Activated CD4-positive, alpha-beta T cell treated with anti-CD3 and anti-CD28 coated beads, Interleukin-2, amount 50 U/mL, for 16 hours (primary cell): ENCODE data around the gene NDOR1.
"Not testable (repeated sequence)": the region's sequence is repeated elsewhere in the genome, so short reads cannot be mapped to it uniquely, and the experiment has no call there.

ENCODE experiments used
- DNase-seq: peaks from one replicate; pipeline ENCODE4 v3.0.0-alpha.2; 2020

NDOR1 gene

DNA sequence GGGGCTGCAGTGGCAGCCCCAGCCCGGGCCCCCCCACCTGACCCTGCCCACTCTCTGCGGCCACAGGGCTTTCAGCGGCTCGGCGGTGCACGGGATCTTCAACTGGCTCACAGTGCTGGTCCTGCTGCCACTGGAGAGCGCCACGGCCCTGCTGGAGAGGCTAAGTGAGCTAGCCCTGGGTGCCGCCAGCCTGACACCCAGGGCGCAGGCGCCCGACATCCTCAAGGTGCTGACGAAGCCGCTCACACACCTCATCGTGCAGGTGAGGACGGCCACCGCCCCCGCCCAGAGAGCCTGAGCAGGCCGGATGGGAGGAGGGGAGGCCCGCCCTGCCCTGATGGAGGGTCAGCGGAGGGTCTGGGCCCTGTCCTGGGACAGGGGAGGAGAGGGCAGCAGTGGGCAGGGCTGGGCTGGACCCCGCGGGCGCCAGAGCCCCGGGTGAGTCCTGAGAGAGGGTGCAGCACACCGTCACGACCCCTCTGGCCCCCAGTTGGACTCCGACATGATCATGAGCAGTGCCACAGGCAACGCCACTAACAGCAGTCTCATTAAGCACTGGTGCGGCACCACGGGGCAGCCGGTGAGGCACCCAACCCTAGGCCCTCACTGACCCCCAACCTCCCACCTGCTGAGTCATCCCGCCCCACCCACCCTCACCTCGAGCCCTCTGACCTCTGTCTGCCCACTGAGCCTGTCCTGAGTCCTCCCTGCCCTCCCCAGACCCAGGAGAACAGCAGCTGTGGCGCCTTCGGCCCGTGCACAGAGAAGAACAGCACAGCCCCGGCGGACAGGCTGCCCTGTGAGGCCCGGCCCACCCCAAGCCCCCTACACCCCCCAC lies 27.9 kb downstream of the NDOR1 start:
- no peak for DNase-seq

DNA sequence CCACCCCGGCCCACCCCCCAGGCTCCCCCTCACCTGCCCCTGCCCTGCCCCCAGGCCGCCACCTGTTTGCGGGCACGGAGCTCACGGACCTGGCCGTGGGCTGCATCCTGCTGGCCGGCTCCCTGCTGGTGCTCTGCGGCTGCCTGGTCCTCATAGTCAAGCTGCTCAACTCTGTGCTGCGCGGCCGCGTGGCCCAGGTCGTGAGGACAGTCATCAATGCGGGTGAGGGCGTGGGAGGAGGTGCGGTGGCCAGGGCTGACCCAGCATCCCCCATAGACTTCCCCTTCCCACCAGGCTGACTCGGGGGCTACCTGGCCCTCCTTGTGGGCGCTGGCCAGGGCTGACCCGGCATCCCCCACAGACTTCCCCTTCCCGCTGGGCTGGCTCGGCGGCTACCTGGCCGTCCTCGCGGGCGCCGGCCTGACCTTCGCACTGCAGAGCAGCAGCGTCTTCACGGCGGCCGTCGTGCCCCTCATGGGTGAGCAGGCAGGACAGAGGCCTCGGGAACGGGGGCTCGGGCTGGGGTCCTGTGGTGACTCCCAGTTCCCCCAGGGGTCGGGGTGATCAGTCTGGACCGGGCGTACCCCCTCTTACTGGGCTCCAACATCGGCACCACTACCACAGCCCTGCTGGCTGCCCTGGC lies 28.7 kb downstream of the NDOR1 start:
- DNase-seq, result no peak

DNA sequence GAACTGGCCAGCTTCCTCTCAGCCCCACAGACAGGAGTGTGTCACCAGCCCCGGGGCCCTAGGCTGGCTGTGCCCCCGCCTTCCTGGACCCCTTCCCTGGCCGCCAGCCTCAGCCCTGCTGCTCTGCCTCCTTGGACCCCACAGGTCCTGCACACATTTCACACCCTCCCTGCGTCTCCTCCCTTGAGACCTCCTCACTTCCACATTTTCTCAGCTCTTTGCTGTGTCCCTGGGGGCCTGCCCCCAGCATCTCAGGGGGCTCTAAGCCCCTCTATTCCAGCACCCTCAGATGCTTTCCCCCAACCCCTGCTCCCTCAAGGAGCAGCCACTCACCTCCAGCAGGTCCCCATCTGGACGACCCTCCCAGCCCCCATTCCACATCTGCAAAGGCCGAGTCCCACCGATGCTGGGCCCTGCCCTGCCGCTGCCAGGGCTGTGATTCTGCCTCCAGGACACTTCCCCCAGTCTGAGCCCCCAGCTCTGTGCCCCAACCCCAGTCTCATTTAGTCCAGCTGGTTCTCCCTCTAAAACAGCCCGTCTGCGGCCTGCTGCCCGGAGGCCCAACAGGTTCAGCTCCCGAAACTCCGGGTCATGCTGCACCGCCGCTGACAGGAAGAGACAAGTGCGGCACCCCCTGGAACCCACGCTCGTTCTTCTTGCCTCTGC lies 29.4 kb downstream of the NDOR1 start:
- no peak for DNase-seq

DNA sequence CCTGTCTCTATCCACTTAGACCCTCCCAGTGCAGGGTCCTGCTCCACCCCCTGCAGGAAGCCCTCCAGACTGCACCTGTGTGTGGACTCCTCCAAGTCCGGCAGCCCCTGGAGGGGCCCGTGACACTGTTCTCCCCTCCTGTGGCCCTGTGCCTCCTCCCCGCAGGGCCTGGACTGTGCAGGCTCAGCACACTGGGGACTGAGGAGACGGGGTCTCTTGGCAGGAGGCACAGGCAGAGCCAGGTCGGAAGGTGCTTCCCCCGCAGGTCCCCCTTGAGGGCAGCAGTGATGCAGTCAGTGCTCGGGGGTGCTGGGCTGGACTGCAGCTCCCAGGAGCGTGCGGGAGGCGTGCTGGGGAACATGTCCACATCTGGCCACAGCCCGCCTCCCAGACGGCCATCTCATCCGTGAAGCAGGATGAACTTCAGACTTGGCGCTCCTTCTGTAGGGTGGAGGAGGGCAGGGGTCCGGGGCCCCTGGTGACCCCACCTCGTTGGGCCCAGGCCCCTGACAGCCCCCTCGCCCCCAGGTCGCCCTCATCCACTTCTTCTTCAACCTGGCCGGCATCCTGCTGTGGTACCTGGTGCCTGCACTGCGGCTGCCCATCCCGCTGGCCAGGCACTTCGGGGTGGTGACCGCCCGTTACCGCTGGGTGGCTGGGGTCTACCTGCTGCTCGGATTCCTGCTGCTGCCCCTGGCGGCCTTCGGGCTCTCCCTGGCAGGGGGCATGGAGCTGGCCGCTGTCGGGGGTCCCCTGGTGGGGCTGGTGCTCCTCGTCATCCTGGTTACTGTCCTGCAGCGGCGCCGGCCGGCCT lies 30.1 kb downstream of the NDOR1 start:
- no peak for DNase-seq

DNA sequence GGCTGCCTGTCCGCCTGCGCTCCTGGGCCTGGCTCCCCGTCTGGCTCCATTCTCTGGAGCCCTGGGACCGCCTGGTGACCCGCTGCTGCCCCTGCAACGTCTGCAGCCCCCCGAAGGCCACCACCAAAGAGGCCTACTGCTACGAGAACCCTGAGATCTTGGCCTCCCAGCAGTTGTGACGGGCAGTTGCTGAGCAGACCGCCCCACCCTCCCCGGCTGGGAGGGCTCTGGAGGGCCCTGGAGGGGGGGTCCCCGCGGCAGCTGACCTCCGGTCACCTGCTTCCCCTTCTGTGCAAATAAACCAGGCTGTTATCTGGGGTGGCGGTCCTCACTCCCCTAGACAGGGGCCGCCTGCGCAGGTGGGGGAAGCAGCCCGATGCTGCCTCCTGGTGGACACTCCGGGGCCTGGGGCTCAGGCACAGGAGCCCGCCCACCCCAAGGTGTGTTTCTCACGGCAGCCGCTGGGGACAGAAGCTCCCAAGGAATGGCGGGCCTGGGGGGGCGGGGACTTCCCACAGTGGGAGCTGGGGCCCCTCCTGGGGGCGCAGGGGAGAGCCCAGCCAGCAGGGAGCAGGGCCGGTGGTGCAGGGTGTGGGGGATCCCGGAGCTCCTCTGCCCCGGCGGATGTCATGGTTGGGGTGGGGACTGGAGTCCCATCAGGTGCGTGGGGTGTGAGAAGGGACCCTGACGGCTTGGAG lies 30.9 kb downstream of the NDOR1 start:
- DNase-seq, result peak; percentile 91

DNA sequence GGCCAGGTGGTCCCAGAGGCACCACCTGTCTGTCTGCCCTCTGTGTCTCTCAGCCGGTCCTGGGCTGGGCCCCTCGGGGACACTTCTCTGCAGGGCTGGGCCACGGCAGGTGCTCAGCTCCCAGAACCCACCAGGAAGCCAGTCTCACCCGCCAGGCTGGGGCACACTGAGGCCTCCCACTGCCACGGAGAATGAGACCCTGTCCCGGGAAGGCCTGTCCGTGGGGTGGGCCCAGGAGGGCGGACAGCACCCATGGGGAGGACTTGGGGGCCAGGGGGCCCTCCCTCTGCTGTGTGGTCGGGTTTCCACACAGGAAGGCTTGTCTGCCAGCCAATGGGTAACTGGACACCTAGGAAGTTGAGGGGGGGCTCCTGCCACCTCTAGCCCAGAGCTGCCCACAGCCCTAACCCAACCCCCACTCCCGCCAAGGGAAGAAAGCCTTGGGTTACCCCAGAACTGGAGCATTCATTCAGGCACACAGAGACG lies 31.5 kb downstream of the NDOR1 start:
- DNase-seq, result no peak

DNA sequence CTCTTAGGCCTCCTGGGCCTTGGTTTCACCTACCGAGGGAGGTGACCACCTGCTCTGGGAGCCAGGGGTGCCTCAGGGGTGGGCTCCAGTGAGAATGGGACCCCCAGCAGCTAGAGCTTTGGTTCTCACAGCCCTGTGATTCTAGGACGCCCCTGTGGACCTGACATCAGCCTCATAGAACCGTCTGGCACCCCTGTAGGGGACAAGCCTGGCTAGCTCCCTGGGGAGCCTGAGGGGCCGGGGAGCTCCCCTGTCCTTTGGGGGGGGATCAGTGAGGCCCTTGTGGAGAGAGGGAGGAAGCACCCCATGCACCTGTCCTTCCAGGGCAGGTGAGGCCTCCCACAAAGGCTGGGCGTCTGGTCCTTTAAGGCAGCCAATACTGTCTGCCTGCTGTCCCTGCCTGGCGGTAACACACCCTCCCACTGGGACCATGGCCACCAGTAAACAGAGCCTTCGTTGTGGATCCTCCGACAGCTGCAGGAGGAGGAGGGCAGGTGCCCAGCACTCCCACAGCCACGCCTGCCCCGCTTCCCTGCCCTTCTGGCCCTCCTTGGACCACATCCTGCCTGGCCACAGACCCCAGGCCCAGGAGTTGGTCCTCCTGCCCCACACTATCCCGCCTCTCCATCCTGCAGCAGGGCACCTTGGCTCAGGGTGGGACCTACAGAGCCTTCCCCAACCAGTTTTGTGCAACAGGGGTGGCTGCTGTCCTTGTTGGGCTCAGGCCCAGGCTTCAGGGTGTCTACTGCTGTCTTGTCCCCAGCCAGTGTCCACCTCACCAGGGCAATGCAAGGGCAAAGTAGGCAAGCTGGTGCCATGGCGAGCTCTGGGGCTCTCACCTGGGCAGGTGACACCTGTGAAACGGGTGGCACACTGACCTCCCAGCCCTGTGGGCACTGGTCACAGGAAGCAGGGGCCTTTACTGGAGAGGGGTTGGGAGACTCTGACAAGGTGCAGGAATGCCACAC lies 32.5 kb downstream of the NDOR1 start:
- DNase-seq, result no peak

DNA sequence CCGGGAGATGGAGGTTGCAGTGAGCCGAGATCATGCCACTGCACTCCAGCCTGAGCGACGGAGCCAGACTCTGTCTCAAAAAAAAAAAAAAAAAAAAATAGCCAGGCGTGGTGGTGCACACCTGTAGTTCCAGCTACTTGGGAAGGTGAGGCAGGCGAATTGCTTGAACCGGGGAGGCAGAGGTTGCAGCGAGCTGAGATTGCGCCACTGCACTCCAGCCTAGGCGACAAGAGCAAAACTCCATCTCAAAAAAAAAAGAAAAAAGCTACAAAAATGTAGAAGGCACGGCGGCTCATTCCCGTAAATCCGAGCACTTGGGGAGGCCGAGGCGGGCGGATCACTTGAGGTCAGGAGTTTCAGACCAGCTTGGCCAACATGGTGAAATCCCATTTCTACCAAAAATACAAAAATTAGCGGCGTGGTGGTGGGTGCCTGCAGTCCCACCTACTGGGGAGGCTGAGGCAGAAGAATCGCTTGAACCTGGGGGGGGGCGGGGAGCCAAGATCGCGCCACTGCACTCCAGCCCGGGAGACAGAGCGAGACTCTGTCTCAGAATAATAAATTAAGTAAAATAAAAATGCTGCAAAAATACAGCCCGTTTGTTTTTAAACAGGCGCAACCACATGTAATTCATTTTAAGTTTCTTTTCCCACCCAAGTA lies 34.2 kb downstream of the NDOR1 start:
- not testable (repeated sequence) for DNase-seq

DNA sequence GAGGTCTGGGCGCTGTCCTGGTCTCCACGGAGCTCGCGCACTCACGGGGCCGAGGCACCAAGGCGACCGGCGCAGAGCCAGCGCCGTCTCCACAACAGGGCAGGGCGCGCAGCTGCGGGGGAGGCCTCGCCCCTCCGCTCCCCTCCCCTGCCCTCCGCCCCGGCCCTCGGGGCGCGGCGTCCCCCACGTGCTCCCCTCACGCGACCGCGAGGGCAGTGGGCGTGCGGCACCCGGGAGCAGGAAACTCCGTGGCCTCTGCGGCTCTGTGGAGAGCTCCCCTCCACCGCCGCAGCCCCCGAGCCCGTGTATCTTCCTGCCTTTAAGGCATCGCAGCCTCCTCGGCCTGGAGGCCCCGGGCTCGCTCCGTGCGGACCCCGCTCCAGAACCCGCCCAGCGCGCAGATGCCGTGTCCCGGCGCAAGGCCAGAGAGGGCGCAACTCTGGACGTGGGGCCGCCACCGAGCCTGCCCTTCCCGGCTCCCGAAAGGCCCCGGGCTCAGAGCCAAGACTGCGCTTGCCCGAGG lies 34.9 kb downstream of the NDOR1 start:
- peak; percentile 65 for DNase-seq

DNA sequence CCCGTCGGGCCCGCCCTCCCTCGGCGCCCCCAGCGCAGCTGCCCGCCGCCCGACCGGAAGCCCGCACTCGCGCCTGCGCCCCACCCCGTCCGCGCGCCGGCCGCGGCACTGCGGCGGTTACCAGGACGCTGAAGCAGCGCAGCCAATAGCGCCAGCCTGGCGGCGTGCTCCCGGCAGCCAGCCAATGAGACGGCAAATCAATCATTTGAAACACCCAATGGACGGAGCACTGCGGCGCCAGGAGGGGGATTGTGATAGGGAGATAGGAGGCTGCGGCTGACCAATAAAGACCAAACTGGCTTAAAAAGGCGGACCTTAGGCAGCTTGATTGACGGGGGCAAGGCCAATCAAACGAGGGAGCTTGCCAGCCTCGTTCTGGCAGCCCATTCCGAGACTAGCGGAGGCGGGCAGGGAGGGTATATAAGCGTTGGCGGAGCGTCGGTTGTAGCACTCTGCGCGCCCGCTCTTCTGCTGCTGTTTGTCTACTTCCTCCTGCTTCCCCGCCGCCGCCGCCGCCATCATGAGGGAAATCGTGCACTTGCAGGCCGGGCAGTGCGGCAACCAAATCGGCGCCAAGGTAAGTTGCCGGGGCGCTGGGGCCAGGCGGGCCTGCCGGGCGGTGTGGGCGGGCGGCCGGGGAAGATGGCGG lies 35.5 kb downstream of the NDOR1 start, which contains the start of gene TUBB4B:
Gene TUBB4B (plus strand): TSS at position 447 of the 649 bp plus-strand sequence. CDS start 74 bp downstream, at position 521.
- peak; percentile 100 for DNase-seq

DNA sequence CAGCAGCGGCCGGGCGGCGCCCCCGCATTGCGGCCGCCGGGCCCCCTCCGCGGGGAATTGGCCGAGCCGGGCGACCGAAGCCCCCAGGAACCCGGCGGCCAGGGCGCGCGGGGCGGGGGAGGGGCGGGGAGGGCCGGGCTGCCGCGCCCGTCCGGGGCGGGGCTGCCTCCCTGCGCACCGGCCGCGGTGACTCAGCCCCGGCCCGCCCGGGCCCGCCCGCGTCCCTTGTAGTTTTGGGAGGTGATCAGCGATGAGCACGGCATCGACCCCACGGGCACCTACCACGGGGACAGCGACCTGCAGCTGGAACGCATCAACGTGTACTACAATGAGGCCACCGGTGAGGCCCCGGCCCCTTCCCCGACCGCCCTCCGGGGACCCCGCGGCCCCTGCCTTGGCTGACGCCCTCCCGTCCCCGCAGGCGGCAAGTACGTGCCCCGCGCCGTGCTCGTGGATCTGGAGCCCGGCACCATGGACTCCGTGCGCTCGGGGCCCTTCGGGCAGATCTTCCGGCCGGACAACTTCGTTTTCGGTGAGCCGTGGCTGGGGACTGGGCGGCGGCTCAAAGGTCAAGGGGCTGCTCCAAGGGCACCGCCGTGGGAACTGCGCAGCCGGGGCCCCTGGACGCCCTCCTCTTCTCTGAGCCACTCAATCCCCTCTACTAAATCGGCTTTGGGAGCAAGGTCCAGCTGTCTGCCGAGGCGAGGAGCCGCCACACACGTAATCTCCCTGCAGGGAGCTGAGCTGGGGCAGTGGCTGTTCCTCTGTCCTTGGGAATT lies 36.2 kb downstream of the NDOR1 start:
- DNase-seq, result peak; percentile 47

DNA sequence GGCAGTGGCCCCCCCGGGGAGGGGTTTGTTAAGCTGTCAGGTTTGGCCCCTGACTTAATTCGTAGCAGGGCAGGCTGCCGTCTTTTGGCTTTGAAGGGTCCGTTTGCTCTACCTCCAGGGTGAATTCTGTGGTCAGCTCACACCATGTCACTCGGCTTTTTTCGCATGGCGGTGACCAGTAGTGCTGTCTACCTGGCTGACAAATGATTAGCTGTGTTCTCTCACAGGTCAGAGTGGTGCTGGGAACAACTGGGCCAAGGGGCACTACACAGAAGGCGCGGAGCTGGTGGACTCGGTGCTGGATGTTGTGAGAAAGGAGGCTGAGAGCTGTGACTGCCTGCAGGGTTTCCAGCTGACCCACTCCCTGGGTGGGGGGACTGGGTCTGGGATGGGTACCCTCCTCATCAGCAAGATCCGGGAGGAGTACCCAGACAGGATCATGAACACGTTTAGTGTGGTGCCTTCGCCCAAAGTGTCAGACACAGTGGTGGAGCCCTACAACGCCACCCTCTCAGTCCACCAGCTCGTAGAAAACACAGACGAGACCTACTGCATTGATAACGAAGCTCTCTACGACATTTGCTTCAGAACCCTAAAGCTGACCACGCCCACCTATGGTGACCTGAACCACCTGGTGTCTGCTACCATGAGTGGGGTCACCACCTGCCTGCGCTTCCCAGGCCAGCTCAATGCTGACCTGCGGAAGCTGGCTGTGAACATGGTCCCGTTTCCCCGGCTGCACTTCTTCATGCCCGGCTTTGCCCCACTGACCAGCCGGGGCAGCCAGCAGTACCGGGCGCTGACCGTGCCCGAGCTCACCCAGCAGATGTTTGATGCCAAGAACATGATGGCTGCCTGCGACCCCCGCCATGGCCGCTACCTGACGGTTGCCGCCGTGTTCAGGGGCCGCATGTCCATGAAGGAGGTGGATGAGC lies 37.0 kb downstream of the NDOR1 start:
- DNase-seq, result no peak

DNA sequence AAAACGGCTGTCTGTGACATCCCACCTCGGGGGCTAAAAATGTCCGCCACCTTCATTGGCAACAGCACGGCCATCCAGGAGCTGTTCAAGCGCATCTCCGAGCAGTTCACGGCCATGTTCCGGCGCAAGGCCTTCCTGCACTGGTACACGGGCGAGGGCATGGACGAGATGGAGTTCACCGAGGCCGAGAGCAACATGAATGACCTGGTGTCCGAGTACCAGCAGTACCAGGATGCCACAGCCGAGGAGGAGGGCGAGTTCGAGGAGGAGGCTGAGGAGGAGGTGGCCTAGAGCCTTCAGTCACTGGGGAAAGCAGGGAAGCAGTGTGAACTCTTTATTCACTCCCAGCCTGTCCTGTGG lies 37.7 kb downstream of the NDOR1 start:
- DNase-seq, result not testable (repeated sequence)

DNA sequence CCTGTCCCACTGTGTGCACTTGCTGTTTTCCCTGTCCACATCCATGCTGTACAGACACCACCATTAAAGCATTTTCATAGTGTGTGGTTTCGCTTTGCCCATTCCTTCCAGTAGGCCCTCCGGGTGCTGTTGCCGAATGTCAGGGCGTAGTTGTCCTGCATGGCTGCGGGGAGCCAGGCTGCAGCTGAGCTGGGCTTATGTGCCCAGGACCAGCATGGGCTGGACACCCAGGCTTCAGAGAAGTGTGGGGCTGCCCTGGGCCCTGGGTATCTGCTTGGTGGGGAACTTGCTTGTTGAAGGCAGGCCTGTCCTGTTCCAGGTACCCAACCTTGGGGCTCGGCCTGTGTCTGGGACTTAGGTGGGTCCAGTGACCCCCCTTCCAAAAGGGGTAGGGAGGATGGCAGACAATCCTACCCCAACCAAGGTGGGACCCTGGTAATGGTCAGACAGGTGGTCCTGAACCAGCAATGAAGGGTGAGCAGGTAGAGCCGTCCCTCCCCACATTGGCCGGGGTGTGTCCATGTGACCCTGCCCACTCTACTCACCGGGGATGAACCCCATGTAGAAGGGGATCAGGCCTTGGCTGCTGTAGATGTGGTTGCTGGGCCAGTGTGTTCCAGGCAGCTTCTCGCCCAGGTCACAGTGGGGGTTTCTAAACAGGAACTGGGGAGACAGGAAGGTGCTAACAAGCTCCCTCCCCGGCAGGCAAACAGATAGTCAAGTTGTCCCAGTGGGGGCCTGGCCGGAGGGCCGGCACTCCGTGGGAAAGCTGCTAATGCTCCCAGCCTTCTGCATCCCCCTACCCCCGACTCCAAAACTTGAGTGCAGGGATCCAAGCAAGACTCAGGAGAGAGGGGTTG lies 38.4 kb downstream of the NDOR1 start:
- no peak for DNase-seq

DNA sequence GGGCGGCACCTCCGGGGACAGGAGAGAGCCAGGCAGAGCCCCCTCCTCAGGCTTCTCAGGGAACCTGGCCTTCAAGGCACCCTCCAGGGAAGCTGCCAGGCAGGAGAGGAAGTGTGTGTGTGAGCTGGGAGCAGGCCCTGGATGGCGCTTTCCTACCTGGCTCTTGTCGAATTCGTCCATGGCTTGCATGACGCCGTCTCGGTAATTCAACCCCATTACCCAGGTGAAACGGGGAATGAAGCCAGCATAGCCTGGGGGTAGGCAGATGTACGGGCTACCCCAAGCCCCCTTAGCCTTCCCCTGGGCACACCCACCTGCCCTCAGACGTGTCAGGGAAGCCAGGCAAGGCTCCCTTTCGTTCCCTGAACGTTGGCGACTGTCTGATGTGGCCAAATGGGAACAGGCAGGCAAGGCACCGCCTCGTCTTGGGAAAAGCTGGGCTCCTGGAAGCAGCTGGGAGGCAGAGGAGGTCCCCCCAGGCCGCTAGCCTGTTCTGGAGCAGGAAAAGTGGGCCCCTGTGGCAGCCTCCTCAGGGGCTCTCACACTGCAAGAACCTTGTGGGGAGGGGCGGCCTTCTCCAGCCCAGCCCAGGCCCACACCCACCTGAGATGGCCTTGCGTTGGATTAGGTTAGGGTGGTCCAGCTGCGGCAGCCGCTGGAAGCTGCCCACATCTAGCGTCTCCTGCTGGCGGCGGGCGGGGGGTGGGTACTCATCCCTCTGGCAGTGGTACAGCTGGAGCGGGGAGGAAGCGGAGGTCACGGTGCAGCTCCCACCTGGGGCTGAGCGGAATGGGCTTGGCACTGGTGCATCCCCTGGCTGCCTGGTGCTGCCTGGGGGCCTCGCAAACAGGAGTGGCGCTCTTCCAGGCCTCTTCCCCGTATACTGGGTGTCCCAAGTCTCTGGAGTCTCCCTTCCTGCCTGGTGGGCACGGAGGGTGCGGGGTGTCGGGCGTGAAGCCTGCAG lies 39.3 kb downstream of the NDOR1 start:
- no peak for DNase-seq
